Middle frontal gyrus (tissue), 1 donor: ENCODE results near the gene SMURF2.
"Not testable (repeated sequence)": the region's sequence is repeated elsewhere in the genome, so short reads cannot be mapped to it uniquely, and the experiment has no call there.

ENCODE experiments used
- DNase-seq: peaks from one replicate; pipeline ENCODE4 v3.0.0-alpha.2; 2015; ENCODE audit warnings: low spot score; ENCODE audit errors: extremely low spot score

Gene SMURF2

GRCh38 chr17:64599187-64599676 is 62.9 kb downstream of the SMURF2 start:
- no peak for DNase-seq

DNA sequence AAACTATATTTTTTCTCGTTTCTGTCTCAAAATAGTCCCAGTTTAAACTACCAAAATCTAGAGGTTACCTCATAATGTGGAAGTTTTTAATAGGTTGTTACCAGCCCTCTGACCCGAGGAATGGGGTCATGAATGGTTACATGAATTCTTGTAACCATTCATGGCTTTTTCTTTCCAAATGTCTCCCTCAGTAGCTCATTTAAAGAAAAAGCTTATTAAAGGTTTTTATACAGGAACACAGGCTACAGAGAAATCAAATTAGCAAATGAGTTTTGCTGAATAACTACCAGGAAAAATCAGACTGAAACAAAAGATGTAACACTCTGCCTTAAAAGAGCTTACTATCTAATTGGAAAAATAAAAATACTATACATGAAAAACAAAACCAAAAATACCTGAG is 63.4 kb downstream of the SMURF2 start:
- DNase-seq: no peak

DNA sequence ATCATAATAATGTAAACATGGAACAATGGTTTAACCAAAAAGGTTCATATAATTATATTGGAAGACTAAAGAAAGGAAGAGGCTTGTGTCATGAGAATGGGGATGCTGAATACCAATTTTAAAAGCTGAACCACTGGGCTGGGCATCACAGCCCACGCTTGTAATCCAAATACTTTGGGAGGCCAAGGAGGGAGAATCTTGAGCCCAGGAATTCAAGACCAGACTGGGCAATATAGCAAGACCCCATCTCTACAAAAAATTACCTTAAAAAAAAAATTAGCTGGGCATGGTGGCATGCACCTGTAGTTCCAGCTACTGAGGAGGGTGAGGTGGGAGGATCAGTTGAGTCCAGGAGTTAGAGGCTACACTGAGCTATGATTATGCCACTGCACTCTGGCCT is 65.1 kb downstream of the SMURF2 start:
- no peak for DNase-seq

DNA sequence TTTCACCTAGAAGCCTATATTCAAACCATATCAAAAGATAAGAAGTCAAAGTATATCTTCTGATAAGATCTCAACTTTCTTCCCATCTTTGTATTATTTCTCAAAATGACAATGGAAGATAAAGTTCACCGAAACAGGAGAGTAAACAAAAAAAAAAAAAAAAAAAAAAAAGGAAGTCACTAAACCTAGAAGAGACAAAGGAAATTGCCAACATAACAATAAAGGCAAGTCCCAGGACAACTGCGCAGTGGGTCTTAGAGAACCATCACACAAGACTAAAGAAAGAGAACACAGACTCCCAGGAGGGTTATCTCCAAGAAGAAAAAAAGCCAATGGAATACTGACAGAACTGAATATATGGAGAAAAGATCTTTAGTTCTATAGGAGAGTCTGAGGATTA is 65.7 kb downstream of the SMURF2 start:
- no peak for DNase-seq

DNA sequence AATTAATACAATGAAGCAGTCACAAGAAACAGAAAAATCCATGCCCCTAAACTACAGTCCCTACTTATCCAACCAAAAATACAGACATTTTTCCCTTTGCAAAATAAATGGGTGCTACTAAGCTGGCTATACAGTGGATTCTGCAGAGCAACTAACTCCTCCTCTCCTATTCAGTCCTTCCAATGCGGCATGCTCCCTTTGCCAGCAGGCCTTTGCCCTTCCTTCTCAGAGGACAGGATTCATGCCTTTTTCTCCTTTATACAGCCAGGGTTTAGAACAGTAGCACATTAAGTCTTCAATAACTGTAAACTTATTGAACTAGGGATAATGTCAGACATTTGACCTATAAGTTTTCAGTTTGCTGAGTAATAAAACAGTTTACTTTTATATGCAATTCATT is 70.2 kb downstream of the SMURF2 start:
- no peak for DNase-seq

DNA sequence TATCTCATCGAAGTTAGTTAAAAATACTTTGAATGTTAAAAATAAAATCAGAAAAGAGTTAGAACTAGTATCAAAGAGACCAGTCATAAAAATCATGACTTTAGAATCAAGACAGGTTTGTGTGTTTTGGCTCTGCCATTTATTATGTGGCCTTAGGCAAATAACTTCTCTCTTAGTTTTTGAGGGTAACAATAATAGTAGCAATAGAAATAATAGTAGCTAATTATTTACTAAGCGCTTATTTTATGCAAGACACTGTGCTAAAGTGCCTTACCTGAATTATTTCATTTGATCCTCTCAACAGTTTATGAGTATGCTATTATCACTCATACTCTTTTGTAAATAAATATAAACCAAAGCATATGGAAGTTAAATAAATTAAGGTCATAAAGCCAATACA is 77.0 kb downstream of the SMURF2 start:
- DNase-seq: no peak

DNA sequence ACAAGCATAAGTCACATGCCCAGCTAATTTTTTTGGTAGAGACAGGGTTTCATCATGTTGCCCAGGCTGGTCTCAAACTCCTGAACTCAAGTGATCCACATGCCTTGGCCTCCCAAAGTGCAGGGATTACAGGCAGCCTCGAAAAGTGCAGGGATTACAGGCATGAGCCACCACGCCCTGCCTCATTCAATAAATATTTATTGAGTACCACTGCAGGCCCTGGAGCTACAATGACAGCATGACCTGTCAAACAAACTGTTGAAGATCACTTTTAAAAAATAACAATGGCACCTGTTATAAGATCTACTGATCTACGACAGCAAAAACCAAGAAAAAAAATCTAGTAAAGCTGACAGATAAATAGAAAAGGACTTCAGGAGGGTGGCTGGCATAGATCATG is 79.1 kb downstream of the SMURF2 start:
- no peak for DNase-seq

DNA sequence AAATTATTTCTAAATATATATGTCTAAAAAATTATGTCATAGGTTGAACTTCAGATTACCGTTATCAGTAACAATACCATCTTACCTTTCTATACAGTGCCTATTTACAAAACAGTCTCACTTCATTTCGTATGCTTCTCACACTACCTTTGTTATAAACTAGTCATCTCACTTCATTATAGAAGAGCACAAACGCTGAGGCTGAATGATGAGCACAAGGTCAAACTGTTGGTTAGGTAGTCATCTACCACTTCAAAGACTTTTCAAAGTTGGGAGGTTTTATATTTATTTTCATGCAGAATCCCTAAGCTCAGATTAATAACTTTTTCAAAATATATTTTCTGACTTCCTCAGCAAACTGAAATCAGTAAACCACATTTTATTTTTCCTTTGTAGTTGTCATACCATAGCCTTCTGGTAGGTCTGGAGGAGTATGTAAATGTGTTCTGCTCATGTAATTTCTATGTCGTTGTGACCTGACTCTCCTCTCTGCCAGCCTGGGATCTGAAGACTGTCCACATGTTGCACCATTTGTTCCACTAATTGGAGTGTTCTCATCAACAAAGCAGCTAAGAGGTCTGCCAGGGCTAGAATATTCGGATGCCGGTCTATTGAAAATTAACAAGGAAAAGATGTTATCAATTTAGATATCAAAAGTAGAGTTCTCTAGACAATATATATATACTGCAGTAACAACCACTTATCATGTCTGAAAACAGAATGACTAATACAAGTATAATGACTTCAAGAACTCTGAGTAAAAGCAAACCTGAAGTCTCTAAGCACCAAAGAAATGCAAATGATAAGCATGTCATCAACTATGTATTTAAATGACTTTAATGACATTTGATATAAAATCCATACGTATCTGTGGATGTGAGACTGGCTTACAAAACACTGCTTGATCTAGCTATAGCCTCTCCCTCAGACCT is 81.5 kb downstream of the SMURF2 start:
- no peak for DNase-seq

DNA sequence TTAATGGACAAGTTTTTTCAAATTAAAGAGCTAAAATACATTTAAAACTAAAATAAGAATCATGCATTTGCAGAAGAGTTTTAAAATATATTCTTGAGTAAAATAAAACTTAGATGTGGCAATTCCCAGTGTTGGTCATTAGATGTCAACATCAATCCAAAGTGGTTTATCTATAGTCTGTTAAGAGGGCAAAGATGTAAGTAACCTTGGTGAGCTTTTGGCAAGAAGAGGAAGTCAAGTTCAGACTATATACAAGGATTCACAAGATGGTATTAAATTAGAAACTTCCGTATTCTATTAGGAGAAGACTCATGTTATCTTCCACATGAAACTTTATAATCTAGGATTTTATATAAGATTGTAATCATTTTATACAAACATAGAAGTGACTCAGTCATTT is 82.2 kb downstream of the SMURF2 start:
- DNase-seq: no peak

GRCh38 chr17:64577025-64577424 is 85.1 kb downstream of the SMURF2 start:
- not testable (repeated sequence) for DNase-seq

GRCh38 chr17:64575431-64575830 is 86.7 kb downstream of the SMURF2 start:
- DNase-seq: no peak

GRCh38 chr17:64574646-64575045 is 87.5 kb downstream of the SMURF2 start:
- no peak for DNase-seq

DNA sequence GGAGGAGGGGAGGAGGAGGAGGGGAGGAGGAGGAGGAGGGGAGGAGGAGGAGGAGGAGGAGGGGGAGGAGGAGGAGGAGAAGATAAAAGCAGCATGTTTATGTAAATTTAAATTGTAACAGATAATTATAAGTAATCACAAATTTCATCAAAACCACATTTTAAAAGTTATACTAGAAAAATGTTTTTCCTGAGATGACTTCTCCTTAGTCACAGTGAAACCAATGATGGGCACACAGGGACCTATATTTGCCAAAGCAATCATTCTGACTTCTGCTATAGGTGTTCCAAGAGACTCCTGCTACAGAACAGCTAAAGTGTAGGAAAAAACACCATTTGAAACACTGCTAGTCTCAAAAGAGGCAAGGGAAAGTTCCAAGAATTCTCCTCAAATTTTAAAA is 88.9 kb downstream of the SMURF2 start:
- no peak for DNase-seq

DNA sequence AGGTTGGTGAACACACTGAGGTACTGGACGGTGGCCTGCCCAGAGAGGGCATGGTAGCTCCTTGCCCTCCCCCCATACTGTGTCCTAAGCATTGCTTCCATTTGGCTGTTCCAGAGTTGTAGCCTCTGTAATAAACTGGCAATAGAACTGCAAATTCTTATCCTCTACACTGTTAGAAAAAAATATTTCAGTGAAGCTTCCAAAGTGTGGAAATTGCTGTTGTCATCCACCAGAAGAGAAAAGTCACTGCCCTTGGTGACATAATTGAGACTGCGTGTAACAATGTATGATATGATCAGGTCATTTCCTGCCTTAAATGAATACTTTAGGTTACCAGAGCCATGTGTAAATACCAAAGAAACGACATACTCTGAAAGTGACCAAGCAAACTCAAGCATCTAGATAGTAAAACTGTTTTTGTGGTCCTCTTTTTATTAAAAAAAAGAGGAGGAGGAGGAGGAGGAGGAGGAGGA is 89.4 kb downstream of the SMURF2 start:
- DNase-seq: no peak

DNA sequence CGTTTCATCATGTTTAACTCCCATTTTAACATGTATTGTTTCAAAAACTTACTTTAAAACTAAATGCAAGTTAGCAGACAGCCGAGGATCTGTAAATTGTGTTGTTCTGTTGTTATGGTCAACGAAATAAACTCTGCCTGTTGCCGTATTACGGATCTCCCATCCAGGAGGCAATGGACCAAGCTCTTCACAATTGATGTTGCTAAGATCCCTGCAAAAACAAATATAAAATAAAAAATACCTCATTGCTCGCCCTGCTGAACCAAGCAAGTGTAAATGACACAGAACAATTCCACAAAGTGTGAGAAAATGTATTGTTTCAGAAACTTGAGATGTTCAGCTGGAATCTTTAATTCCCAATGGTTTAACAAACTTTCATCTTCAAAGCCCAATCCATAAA is 90.4 kb downstream of the SMURF2 start:
- DNase-seq: no peak

DNA sequence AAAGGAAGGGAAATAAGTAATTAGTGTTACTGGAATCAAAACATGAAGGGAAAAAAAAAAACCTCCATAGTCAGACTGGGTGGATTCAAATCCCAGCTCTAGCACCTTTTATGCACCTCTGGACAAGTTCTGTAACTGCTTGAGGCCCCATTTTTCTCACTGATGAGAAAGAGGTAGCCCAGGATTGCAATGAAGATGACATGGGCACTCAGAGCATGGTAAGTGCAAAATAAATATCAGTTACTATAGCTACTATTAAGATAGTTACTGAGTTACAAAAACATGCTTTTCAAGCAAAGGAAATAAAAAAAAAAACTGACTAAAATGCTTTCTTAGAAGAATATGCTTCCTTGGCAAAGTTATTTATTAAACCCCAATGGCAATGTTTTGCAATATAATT is 96.5 kb downstream of the SMURF2 start:
- no peak for DNase-seq

GRCh38 chr17:64564098-64564497 is 98.0 kb downstream of the SMURF2 start:
- no peak for DNase-seq

- DNase-seq: no peak
These were observed 106.8 kb downstream of the SMURF2 start for GRCh38 chr17:64555281-64555680.

GRCh38 chr17:64554028-64554637 is 108.0 kb downstream of the SMURF2 start:
- no peak for DNase-seq

- DNase-seq: no peak
These were observed 110.6 kb downstream of the SMURF2 start for GRCh38 chr17:64551461-64551860.

DNA sequence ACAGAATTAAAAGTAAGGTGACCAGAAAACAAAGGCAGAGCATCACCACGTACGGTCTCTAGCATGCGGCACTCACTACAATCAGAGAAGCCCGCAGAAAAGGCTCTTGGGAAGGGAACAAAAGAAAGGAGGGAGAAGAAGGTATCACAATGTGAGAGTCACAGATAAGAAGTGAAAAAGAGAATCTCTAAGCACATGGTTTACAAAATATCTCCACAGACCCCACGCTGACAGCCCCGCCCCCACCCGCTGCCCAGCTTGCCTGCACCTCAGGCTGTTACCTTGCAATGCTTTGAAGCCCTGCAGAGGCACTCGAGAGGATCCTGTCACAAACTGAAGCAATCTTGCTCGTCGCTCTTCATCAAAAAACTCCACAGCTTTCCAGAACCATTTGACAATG is 114.8 kb downstream of the SMURF2 start:
- DNase-seq: no peak

- DNase-seq: peak; percentile 5
These were observed 115.4 kb downstream of the SMURF2 start for GRCh38 chr17:64546716-64547115.

GRCh38 chr17:64544742-64545141 is 117.4 kb downstream of the SMURF2 start:
- DNase-seq: no peak
